ENCODE results near the gene NXPH2.
"Not testable (repeated sequence)": the region's sequence is repeated elsewhere in the genome, so short reads cannot be mapped to it uniquely, and the experiment has no call there.

Gene NXPH2

DNA sequence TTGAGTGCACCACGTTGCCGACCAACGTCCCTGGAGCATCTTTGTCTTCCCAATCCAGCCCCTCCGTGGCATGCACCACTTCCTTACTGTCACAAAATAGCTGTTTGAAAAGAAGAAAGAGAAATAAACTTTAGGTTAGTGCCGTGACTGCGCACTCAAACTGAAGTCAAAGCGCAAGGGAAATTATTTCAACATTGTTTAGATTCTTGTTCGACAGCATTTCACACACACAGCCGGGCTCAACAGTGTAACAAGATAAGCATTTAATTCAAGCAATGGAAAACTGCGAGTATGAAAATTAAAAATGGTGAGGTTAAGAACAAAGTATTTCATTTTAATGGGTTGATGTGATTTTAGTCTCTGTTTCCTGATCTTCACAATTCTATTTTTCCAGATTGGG lies 108.6 kb downstream of the NXPH2 start:
- DNase-seq: no peak
- no peak for ATAC-seq (replicated peaks)
- no peaks in the 10 kb centered on the region for H3K36me3 Mint-ChIP-seq (ENCODE audit: insufficient read depth)
- H3K27me3 Mint-ChIP-seq: peaks cover 0 to 3% of the 10 kb centered on the region in 2 donors
- no peak overlapping the region for H3K27ac Mint-ChIP-seq
- no peaks in the 10 kb centered on the region for H3K9me3 Mint-ChIP-seq
- H3K4me3 Mint-ChIP-seq: no peak overlapping the region
- no peaks in the 10 kb centered on the region for H3K4me1 Mint-ChIP-seq (ENCODE audit: low read depth in 2 of 2)

DNA sequence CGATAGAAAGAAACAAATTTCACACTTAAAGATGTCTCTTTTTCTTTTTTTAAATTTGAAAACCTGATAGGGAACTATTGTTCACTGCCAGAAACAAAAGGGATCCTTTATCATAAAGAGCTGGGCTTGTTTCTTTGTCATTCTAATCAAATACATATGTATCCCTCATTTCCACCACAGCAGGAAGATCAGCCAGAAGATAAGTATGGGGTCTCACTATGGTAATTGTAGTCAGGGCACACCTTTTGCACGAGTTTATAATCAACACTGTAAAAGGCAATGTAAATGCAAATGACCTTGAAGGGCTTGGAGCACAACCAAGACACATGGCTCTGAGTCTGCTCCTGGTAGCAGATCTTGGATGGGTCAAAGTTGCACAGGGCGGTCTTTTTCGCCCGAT lies 109.5 kb downstream of the NXPH2 start:
- no peaks in the 10 kb centered on the region for H3K9me3 Mint-ChIP-seq
- no peak for ATAC-seq (replicated peaks)
- no peaks in the 10 kb centered on the region for H3K36me3 Mint-ChIP-seq (ENCODE audit: insufficient read depth)
- H3K4me1 Mint-ChIP-seq (ENCODE audit: low read depth in 2 of 2): no peaks in the 10 kb centered on the region
- no peak for DNase-seq
- H3K27me3 Mint-ChIP-seq: no peaks in the 10 kb centered on the region
- H3K4me3 Mint-ChIP-seq: no peak overlapping the region
- no peak overlapping the region for H3K27ac Mint-ChIP-seq

DNA sequence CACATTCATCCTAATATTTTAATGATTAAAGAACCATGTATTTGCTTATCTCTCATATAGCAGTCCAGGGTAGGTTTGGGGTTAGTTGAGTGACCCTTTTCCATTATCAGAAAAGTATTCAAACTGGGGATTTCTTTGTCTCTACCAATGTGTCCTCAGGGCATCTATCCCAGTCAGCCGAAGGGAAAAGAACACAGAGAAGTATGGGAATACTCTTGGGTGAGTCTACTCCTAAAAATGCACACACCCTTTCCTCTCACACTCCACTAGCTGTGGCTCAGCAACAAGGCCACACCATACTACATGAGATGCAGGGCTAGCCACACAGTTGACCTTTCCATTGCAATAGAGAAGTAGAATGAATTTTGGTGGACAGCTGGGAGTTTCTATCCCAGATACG lies 114.3 kb downstream of the NXPH2 start:
- DNase-seq: no peak
- Mint-ChIP-seq H3K36me3 (ENCODE audit: insufficient read depth) (no peaks in the 10 kb centered on the region), H3K9me3 (peaks cover 0 to 2% of the 10 kb centered on the region in 2 donors), H3K4me3 (no peak overlapping the region), H3K27ac (no peak overlapping the region), H3K27me3 (no peaks in the 10 kb centered on the region), H3K4me1 (ENCODE audit: low read depth in 2 of 2) (no peaks in the 10 kb centered on the region)
- no peak for ATAC-seq (replicated peaks)

DNA sequence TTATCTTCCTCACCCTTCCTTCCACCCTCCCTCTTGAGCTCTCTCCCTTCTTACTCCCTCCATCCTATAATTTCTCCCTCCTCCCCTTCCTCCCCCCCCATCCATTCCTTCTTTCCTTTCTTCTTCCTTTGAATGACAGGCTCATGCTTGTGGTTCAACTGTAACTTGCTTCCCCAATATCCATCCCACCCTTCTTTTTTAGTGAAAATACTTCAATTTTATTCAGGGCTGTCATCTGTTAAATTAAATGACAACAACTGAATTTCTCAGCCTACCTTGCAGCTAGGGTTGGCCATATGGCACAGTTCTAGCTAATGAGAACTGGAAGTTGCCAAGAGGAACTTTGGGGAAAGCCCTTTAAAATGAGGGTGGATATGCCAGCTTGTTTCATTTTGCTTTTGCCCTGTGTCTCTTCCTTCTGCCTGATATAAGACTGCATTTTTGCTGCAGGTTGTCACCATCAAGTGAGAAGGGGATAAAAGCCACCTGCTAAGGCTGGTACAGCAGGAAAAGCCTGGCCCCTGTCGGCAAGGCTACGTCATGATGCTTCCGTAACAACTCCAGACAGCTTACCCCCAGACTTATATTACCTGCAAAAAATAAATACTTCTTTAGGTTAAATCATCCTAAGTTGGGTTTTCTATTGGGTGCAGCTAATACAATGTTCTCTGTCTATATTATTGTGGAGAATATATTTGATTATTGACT lies 121.8 kb downstream of the NXPH2 start:
- no peak for DNase-seq
- no peak overlapping the region for H3K4me3 Mint-ChIP-seq
- no peak for ATAC-seq (replicated peaks)
- H3K9me3 Mint-ChIP-seq: no peaks in the 10 kb centered on the region
- H3K36me3 Mint-ChIP-seq (ENCODE audit: insufficient read depth): no peaks in the 10 kb centered on the region
- no peaks in the 10 kb centered on the region for H3K4me1 Mint-ChIP-seq (ENCODE audit: low read depth in 2 of 2)
- H3K27ac Mint-ChIP-seq: no peak overlapping the region
- H3K27me3 Mint-ChIP-seq: no peaks in the 10 kb centered on the region

DNA sequence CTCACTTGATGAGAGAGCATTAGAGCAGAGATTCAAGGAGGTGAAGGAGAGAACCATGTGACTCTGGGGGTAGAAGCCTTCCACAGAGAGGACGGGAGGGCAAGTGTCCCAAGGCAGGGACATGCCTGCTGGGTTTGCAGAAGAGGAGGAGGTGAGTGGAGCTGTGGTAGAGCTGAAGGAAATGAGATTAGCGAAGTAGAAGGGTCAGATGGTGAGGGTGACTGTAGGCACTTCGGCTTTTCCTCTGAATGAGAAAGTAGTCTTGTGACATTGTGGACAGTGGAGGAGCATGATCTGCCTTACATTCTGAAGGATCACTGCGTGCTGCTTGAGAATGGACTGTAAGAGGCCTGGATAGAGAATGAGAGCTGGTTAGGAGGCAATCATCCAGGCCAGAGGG lies 126.0 kb downstream of the NXPH2 start:
- DNase-seq: no peak
- Mint-ChIP-seq H3K27me3 (peaks cover 0 to 13% of the 10 kb centered on the region in 2 donors), H3K36me3 (ENCODE audit: insufficient read depth) (no peaks in the 10 kb centered on the region), H3K4me1 (ENCODE audit: low read depth in 2 of 2) (no peaks in the 10 kb centered on the region), H3K9me3 (peaks cover 0 to 1% of the 10 kb centered on the region in 2 donors), H3K4me3 (no peak overlapping the region), H3K27ac (no peak overlapping the region)
- ATAC-seq (replicated peaks): no peak

DNA sequence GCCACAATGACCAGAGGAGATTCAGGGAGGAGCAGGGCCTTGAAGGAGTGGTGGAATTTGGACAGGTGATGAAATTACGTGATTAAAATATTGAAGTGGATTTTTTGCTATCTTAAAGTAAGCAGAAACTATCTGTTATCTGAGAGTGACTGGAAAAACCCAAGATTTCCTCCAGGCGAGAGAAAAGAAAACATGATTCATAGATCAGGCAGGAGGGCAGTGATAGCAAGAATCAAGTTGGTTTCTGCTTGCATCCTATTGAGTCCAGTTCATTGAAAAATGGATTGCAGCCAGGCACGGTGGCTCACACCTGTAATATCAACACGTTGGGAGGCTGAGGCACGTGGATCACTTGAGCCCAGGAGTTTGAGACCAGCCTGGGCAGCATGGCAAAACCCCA lies 127.8 kb downstream of the NXPH2 start:
- H3K9me3 Mint-ChIP-seq: peaks cover 0 to 1% of the 10 kb centered on the region in 2 donors
- peaks cover 0 to 13% of the 10 kb centered on the region in 2 donors for H3K27me3 Mint-ChIP-seq
- no peaks in the 10 kb centered on the region for H3K36me3 Mint-ChIP-seq (ENCODE audit: insufficient read depth)
- ATAC-seq (replicated peaks) (no peak), DNase-seq (no peak)
- H3K4me3 Mint-ChIP-seq: no peak overlapping the region
- no peak overlapping the region for H3K27ac Mint-ChIP-seq
- no peaks in the 10 kb centered on the region for H3K4me1 Mint-ChIP-seq (ENCODE audit: low read depth in 2 of 2)

DNA sequence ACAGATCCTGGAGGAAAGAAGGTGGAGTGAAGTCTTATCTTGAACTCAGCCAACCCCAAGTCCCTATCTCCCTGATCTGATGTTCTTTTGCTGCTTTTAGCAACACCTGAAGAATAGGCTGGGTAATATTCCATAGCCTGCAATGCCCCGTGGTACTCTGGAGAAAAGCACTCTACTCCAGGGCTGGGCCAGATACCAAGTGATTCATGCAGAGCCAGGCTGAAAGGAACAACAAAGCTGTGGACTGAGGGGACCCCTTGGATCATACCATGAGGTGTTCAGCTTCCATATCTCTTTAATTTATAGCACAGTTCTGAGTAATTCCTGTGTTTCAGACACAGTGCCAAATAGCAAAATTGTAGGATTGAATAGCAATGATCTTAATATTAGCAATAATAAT lies 130.6 kb downstream of the NXPH2 start:
- DNase-seq (no peak), ATAC-seq (replicated peaks) (no peak)
- Mint-ChIP-seq H3K27me3 (peaks cover 0 to 13% of the 10 kb centered on the region in 2 donors), H3K27ac (no peak overlapping the region), H3K36me3 (ENCODE audit: insufficient read depth) (no peaks in the 10 kb centered on the region), H3K9me3 (peaks cover 0 to 1% of the 10 kb centered on the region in 2 donors), H3K4me1 (ENCODE audit: low read depth in 2 of 2) (no peaks in the 10 kb centered on the region), H3K4me3 (no peak overlapping the region)

DNA sequence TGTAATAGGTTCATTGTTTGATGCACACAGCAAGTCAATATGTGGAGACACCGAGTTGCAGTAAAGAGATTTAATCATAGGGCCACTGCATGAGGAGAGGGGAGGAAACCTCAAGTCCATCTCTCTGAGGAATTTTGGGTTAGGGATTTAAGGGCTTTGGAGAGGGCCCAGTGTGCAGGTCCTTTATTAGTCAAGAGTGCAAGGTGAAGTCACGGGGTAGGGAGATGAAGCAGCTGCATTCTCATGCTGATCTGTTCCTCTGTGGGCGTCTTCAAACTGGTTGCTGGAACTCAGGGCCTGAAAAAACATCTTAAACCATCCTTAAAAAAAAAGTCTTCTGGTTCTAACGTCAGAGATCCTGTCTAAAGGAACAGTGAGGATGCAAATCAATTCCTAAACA lies 131.6 kb downstream of the NXPH2 start:
- ATAC-seq (replicated peaks): no peak
- Mint-ChIP-seq H3K27ac (no peak overlapping the region), H3K4me3 (no peak overlapping the region), H3K36me3 (ENCODE audit: insufficient read depth) (no peaks in the 10 kb centered on the region), H3K4me1 (ENCODE audit: low read depth in 2 of 2) (no peaks in the 10 kb centered on the region), H3K27me3 (peaks cover 0 to 13% of the 10 kb centered on the region in 2 donors), H3K9me3 (peaks cover 0 to 1% of the 10 kb centered on the region in 2 donors)
- DNase-seq: no peak

DNA sequence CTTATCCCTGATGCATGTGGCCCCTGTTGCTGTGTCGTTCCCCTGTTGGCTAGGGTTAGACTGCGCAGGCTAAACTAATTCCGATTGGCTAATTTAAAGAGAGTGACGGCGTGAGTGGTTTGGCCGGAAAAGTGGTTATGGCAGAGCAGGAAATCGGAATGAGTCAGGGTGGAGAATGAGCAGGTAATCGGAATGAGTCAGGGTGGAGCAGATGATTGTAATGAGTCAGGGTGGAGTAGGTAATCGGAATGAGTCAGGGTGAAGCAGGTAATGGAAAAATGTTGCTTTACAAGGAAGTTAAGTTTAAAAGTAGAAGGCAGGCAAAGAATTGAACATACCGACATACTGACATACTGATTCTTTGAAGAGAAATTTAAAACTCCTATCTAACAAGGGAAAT lies 135.4 kb downstream of the NXPH2 start:
- not testable (repeated sequence) for H3K36me3 Mint-ChIP-seq (ENCODE audit: insufficient read depth); H3K27ac Mint-ChIP-seq; H3K9me3 Mint-ChIP-seq; DNase-seq; H3K27me3 Mint-ChIP-seq; H3K4me1 Mint-ChIP-seq (ENCODE audit: low read depth in 2 of 2); ATAC-seq (replicated peaks); H3K4me3 Mint-ChIP-seq

DNA sequence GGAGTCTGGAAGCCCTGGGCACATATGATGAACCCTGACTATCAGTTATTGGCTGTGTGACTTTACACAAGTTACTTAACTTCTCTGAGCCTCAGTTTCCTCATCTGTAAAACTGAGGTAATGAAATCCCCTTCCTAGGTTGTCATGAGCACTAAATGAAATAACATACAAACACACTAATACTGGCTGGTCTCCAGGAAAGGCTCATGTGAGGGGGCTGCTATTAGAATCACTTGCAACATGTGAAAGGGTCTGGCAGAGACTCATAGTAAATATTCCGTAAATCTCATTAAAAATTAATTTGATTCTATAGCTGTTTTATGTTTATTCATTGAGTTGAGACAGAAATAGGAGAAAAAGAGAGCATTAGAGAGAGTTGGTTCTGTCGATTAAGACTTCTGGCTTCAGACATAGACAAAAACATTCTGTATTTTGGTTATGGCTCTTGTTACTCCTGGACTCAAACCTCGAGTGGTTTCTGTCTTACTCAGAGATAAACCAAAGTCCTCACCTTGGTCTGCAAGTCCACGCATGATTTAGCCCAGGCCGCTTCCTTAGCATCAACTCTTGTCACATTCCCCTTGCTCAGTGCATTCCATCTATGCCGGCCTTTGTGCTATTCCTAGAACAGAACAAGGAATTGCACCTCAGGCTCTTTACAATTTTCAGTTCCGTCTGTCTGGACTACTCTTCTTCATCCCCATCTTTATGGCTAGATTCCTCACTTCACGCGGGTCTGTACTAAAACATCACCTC lies 139.1 kb downstream of the NXPH2 start:
- no peak for ATAC-seq (replicated peaks)
- H3K27me3 Mint-ChIP-seq: peaks cover 7 to 11% of the 10 kb centered on the region in 2 donors
- H3K4me3 Mint-ChIP-seq: no peak overlapping the region
- H3K36me3 Mint-ChIP-seq (ENCODE audit: insufficient read depth): peaks cover 3% of the 10 kb centered on the region
- peaks cover 0 to 3% of the 10 kb centered on the region in 2 donors for H3K9me3 Mint-ChIP-seq
- H3K4me1 Mint-ChIP-seq (ENCODE audit: low read depth in 2 of 2): no peaks in the 10 kb centered on the region
- H3K27ac Mint-ChIP-seq: no peak overlapping the region
- no peak for DNase-seq

DNA sequence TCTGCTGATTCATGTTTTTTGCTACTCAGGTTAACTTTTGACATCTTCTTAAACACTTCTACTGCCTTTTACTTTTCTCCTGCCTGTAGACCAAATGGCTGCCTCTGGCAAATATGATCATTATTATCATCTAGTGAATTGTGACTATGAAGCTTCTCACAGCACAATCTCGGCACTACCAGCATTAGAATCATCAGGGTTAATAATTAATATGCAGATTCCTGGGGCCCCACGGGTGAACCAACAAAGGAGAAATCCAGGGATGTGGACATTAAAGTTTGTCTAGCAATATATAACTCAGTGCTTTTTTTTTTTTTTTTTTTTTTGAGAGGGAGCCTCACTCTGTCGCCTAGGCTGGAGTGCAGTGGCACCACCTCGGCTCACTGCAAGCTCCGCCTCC lies 142.5 kb downstream of the NXPH2 start:
- ATAC-seq (replicated peaks): no peak
- DNase-seq: no peak
- Mint-ChIP-seq H3K4me3 (no peak overlapping the region), H3K36me3 (ENCODE audit: insufficient read depth) (peaks cover 5% of the 10 kb centered on the region), H3K9me3 (peaks cover 0 to 3% of the 10 kb centered on the region in 2 donors), H3K27me3 (peaks cover 6 to 11% of the 10 kb centered on the region in 2 donors), H3K4me1 (ENCODE audit: low read depth in 2 of 2) (no peaks in the 10 kb centered on the region), H3K27ac (no peak overlapping the region)

DNA sequence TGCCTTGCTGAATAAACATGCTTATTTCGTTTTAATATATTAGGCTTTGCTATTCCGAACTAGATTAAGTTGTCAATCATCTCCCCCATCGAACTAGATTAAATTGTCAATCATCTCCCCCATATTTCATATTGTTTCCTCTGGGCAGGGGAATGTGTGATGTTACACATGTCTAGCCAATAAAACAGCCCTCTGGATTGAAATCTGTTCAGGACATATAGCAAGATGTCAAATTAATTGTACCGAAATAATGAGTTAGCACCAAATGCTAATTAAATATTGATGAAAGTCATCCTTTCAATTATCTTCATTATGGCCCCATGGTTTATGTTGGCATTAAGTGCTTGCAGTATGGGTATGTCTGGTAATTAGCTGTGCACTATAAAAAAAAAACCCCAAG lies 143.1 kb downstream of the NXPH2 start:
- H3K27me3 Mint-ChIP-seq: peaks cover 0 to 11% of the 10 kb centered on the region in 2 donors
- no peak for ATAC-seq (replicated peaks)
- H3K4me3 Mint-ChIP-seq: no peak overlapping the region
- peaks cover 5% of the 10 kb centered on the region for H3K36me3 Mint-ChIP-seq (ENCODE audit: insufficient read depth)
- H3K9me3 Mint-ChIP-seq: no peaks in the 10 kb centered on the region
- H3K27ac Mint-ChIP-seq: no peak overlapping the region
- no peaks in the 10 kb centered on the region for H3K4me1 Mint-ChIP-seq (ENCODE audit: low read depth in 2 of 2)
- DNase-seq: no peak

DNA sequence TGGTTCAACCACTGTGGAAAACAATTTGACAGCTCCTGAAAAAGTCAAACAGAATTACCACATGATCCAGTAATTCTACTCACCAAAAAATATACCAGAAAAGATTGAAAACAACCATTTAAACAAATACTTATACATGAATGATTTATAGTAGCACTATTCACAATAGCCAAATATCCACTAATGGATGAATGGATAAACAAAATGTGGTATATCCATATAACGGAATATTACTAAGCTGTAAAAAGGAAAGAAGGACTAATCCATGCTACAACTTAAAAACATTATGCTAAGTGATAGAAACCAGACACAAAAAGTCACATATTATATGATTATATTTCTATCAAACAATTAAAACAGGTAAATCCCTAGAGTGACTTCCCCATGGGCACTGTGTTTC lies 147.1 kb downstream of the NXPH2 start:
- no peak overlapping the region for H3K4me3 Mint-ChIP-seq
- DNase-seq: no peak
- H3K27me3 Mint-ChIP-seq: peaks cover 2 to 7% of the 10 kb centered on the region in 2 donors
- H3K4me1 Mint-ChIP-seq (ENCODE audit: low read depth in 2 of 2): no peaks in the 10 kb centered on the region
- peaks cover 5% of the 10 kb centered on the region for H3K36me3 Mint-ChIP-seq (ENCODE audit: insufficient read depth)
- no peak for ATAC-seq (replicated peaks)
- no peak overlapping the region for H3K27ac Mint-ChIP-seq
- no peaks in the 10 kb centered on the region for H3K9me3 Mint-ChIP-seq

DNA sequence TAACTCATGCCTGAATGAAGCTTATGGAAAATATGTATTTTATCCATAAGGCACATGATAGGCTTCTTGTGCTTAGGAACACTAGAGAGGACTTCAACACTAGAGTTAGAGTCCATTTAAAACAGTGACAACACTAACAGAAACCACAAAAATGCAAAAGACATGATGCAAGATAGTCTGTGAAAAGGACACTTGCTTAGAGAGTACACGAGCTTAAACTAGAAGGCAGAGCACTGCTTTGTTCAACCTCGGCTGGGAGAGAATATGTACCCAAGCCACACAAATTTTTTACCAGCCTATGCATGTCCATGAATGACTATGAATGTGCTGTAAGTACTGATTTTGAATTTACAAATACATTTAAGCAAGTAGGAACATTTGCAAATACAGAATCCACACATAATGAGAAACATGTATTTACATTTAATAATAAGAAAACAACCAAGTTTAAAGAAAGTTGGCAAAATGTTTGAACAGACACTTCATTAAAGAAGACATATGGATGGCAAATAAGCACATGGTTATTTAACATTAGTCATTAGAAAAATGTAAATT lies 148.0 kb downstream of the NXPH2 start:
- Mint-ChIP-seq H3K27me3 (peaks cover 11 to 12% of the 10 kb centered on the region in 2 donors), H3K4me1 (ENCODE audit: low read depth in 2 of 2) (no peaks in the 10 kb centered on the region)
- no peak for ATAC-seq (replicated peaks)

More for the DNA sequence above, 148.0 kb downstream of the NXPH2 start:
- H3K27ac Mint-ChIP-seq: no peak overlapping the region
- no peak for DNase-seq
- peaks cover 5% of the 10 kb centered on the region for H3K36me3 Mint-ChIP-seq (ENCODE audit: insufficient read depth)
- H3K4me3 Mint-ChIP-seq: no peak overlapping the region
- no peaks in the 10 kb centered on the region for H3K9me3 Mint-ChIP-seq
